Activated T-cell treated with anti-CD3 and anti-CD28 coated beads, Interleukin-2, amount 50 U/mL, for 72 hours (primary cell): Measurements from ENCODE around the gene GFOD2. TPM values are rescaled to one million over a fixed set of nuclear protein-coding genes. Genes with fewer than 3 reads are reported as not detected.

Experiments
- ATAC-seq, 2 donors: fragments of 150-1000 bp; cut with Tn5 transposase; replicated peaks in 1 of 2; 2 replicates each; pipeline ENCODE4 v1.10.0; 2021; ENCODE audit warnings: moderate library complexity in 2 of 2, mild to moderate bottlenecking in 1 of 2
- DNase-seq, 2 donors: peaks; one replicate each; pipeline ENCODE4 v3.0.0; 2021 to 2022; ENCODE audit warnings: mixed read lengths in 1 of 2
- H3K27ac Mint-ChIP-seq: one replicate; pipeline ENCODE4 v1.8.0; 2022; ENCODE audit warnings: mild to moderate bottlenecking, moderate library complexity, mixed read lengths
- H3K27me3 Mint-ChIP-seq: one replicate; pipeline ENCODE4 v1.8.0; 2022; ENCODE audit warnings: low read depth, mixed read lengths
- H3K36me3 Mint-ChIP-seq, 2 donors: one replicate each; pipeline ENCODE4 v1.8.0; 2022; ENCODE audit warnings: mixed read lengths in 2 of 2, mild to moderate bottlenecking in 1 of 2; ENCODE audit not compliant: insufficient read depth in 2 of 2
- H3K4me1 Mint-ChIP-seq: one replicate; pipeline ENCODE4 v1.8.0; 2022; ENCODE audit warnings: low read depth, mixed read lengths
- H3K4me3 Mint-ChIP-seq, 2 donors: one replicate each; pipeline ENCODE4 v1.8.0; 2022; ENCODE audit warnings: mild to moderate bottlenecking in 2 of 2, mixed read lengths in 2 of 2, moderate library complexity in 2 of 2
- H3K9me3 Mint-ChIP-seq, 2 donors: one replicate each; pipeline ENCODE4 v1.8.0; 2022; ENCODE audit warnings: mixed read lengths in 2 of 2
- total RNA-seq, 2 donors: library from RNA; stranded (reverse); gene quantifications; one replicate each; pipeline ENCODE4 v1.2.3, GENCODE V29; 2022

The GFOD2 gene
- total RNA-seq, 2 donors from 2014 or later: 11.3 to 11.6 TPM

DNA sequence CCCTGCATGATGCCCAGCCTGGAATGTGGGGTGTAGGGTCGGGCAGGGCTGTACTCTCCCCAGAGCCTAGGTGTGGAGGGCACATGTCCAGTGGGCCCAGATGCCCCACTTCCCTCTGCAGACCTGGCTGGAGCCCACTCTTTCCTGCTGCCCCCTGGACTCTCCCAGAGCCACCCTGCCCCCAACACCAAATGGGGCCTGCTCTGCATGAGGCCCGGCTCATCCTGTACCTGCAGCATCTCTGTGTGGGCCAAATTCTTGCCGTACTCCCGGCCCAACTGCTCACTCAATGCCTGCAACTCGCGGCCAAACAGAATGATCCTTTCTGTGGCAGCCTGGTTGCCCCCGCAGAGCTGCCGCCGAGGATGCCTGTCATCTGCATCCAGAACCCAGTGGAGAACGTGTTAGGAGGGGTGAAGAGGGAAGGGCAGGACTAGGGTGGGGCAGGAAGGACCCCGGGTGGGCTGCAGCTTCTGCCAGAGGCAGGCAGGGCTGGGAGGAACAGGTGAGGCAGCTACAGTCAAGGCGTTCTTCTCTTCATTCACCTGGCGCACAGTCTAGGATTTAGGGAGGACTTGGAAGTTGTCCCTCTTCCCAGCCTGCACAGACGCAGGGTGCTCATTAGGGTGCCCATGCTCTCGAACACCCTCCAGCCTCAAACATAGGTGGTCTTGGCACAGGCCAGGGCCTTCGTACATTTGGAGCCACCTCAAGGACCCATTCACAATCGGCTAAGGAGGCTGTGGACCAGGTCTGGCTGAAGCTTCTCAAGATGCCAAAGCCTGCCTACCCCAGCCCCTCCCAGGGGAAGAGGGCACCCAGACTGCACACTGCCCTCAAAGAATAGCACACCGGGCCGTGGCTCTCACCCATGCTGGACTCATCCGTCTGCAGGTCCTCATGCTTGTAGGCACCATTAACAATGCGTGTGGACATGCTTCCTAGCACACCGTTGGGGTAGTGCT is 8.7 kb upstream of the GFOD2 start:
- no peaks in the 10 kb centered on the region for H3K27me3 Mint-ChIP-seq
- ATAC-seq (no peak), DNase-seq (no peak)
- no peaks in the 10 kb centered on the region for H3K4me1 Mint-ChIP-seq
- no peak overlapping the region for H3K4me3 Mint-ChIP-seq
- no peaks in the 10 kb centered on the region for H3K9me3 Mint-ChIP-seq
- H3K27ac Mint-ChIP-seq: no peak overlapping the region
- H3K36me3 Mint-ChIP-seq: peaks cover 0 to 2% of the 10 kb centered on the region in 2 donors

- H3K27me3 Mint-ChIP-seq: no peaks in the 10 kb centered on the region
- peaks cover 0 to 2% of the 10 kb centered on the region in 2 donors for H3K36me3 Mint-ChIP-seq
- H3K4me3 Mint-ChIP-seq: no peak overlapping the region
- ATAC-seq (no peak), DNase-seq (no peak)
- no peak overlapping the region for H3K27ac Mint-ChIP-seq
- no peaks in the 10 kb centered on the region for H3K4me1 Mint-ChIP-seq
- no peaks in the 10 kb centered on the region for H3K9me3 Mint-ChIP-seq
Measured at GRCh38 chr16:67726106-67727034, 7.3 kb upstream of the GFOD2 start.

DNA sequence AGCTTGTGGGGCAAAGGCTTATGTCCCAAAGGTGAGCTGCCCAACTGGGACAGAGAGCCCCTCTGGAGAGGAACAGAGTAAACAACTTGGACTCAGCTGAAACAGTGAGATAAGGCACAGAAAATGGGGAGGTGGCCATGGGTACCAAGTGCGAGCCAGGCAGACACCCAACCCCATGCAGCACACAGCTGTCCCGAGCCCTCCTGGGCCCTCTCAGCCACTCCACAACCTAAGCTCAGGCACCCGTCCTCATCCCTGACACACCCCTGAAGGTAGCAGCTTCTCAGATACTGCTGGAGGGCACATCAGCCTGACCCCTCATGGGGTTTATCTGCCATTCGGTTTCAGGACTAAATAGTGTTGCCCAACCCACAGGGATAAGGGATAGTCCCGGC is 4.8 kb upstream of the GFOD2 start:
- Mint-ChIP-seq H3K4me1 (peaks cover 9% of the 10 kb centered on the region), H3K9me3 (no peaks in the 10 kb centered on the region), H3K36me3 (peaks cover 2% of the 10 kb centered on the region in 2 donors), H3K27me3 (no peaks in the 10 kb centered on the region), H3K27ac (no peak overlapping the region), H3K4me3 (no peak overlapping the region)
- ATAC-seq (no peak), DNase-seq (no peak)

DNA sequence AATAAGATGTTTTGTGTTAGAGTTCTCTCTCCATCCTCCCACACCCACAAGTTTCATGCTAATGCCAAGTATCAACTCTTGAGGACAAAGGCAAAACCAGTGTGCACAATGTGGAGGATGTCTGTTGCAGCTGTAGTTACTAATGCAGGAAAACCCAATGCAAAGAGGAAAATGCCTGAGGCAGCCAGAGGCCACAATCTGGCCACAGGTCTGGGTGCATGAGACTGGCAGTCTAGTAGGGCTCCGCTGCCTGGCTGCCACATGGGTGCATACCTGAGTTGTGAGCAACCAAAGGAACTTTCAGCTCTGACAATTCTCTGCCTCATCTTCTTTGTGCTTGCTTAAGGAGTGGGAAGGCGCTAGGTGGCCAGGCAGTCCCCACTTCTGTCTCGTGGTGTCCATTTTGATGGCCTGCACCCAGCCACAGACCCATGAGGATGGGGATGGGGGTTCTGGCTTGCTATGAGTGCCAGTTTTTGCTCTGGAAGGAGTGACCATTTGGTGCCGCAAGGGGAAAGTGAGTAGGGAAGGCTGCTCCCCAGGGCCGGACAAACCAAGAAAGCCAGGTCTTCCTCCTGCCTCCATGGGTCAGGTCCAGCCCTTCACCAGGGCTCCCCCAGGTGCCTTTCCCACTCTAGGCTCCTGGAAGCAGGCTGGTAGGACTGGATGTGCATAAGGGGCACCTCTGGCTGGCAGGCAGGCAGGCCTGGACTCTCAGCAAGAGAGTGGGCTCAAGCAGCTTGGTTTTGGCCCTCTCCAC is 4.2 kb upstream of the GFOD2 start:
- DNase-seq (no peak), ATAC-seq (no peak)
- Mint-ChIP-seq H3K9me3 (no peaks in the 10 kb centered on the region), H3K27ac (no peak overlapping the region), H3K36me3 (peaks cover 2 to 4% of the 10 kb centered on the region in 2 donors), H3K4me3 (no peak overlapping the region), H3K27me3 (no peaks in the 10 kb centered on the region), H3K4me1 (peaks cover 14% of the 10 kb centered on the region)

GRCh38 chr16:67720236-67720635 is 1.1 kb upstream of the GFOD2 start:
- ATAC-seq: no peak
- no peak for DNase-seq
- Mint-ChIP-seq H3K36me3 (peaks cover 2 to 6% of the 10 kb centered on the region in 2 donors), H3K27me3 (no peaks in the 10 kb centered on the region), H3K4me1 (peaks cover 30% of the 10 kb centered on the region), H3K9me3 (no peaks in the 10 kb centered on the region), H3K4me3 (peak overlapping the region; percentile 97 to 99), H3K27ac (peak overlapping the region; percentile 96)

DNA sequence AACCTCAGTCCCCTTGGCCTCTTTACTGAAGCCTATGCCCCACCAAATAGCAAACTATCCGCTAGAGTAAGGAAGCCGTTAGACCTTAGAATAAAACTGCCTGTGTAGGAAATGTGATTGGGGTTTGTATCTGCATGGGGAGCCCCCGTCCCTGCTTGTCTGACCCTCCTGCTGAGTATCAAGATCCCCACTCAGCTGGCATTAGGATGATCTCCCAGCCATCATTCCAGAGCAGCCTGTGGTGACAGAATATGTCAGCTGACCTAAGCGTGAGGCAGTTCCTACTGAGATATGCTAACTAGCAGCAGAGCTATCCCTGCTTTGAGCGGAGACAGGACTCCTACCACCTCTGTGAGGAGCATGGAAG is 645 bp upstream of the GFOD2 start:
- H3K9me3 Mint-ChIP-seq: no peaks in the 10 kb centered on the region
- H3K4me1 Mint-ChIP-seq: peaks cover 35% of the 10 kb centered on the region
- peaks cover 2 to 5% of the 10 kb centered on the region in 2 donors for H3K36me3 Mint-ChIP-seq
- ATAC-seq (peak; percentile 14 to 23), DNase-seq (peak; percentile 10 to 20)
- H3K27me3 Mint-ChIP-seq: no peaks in the 10 kb centered on the region
- H3K27ac Mint-ChIP-seq: peak overlapping the region; percentile 96
- peak overlapping the region; percentile 97 to 99 for H3K4me3 Mint-ChIP-seq

GRCh38 chr16:67718668-67719047 is 458 bp downstream of the GFOD2 start:
- peak overlapping the region; percentile 97 to 99 for H3K4me3 Mint-ChIP-seq
- H3K36me3 Mint-ChIP-seq: peaks cover 2 to 5% of the 10 kb centered on the region in 2 donors
- peaks cover 39% of the 10 kb centered on the region for H3K4me1 Mint-ChIP-seq
- no peaks in the 10 kb centered on the region for H3K27me3 Mint-ChIP-seq
- peak overlapping the region; percentile 96 for H3K27ac Mint-ChIP-seq
- H3K9me3 Mint-ChIP-seq: no peaks in the 10 kb centered on the region
- peak; percentile 20 to 27 for ATAC-seq
- peak; percentile 9 to 14 for DNase-seq

DNA sequence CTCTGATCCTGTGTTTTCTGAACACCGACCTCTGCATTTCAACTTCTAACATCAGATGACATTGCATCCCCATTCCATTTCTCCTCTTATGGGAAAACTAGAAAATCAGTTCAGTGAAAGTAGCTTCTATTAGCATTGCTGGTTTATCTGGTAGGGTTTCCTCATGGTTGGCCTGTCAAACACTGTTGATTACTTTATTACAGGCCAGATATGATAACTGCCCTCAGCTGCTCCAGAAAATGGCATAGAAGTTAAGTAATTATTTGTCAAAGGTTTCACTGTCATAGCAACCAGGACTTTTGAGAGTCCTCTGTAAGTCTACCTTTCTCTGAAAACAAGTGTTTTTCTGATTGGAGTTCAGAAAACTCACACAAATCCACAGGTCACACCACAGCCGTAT is 3.0 kb downstream of the GFOD2 start:
- ATAC-seq (no peak), DNase-seq (no peak)
- Mint-ChIP-seq H3K4me1 (peaks cover 46% of the 10 kb centered on the region), H3K9me3 (no peaks in the 10 kb centered on the region), H3K27ac (no peak overlapping the region), H3K4me3 (no peak overlapping the region), H3K27me3 (no peaks in the 10 kb centered on the region), H3K36me3 (peaks cover 2 to 5% of the 10 kb centered on the region in 2 donors)

- Mint-ChIP-seq H3K9me3 (no peaks in the 10 kb centered on the region), H3K4me3 (no peak overlapping the region), H3K27me3 (no peaks in the 10 kb centered on the region), H3K36me3 (peaks cover 2 to 5% of the 10 kb centered on the region in 2 donors), H3K27ac (no peak overlapping the region), H3K4me1 (peaks cover 37% of the 10 kb centered on the region)
- ATAC-seq (no peak), DNase-seq (no peak)
Measured at GRCh38 chr16:67714522-67714921, 4.6 kb downstream of the GFOD2 start.

- peaks cover 0 to 5% of the 10 kb centered on the region in 2 donors for H3K36me3 Mint-ChIP-seq
- ATAC-seq (no peak), DNase-seq (no peak)
- H3K4me1 Mint-ChIP-seq: peaks cover 36% of the 10 kb centered on the region
- no peak overlapping the region for H3K27ac Mint-ChIP-seq
- no peaks in the 10 kb centered on the region for H3K9me3 Mint-ChIP-seq
- no peak overlapping the region for H3K4me3 Mint-ChIP-seq
- H3K27me3 Mint-ChIP-seq: no peaks in the 10 kb centered on the region
Measured at GRCh38 chr16:67713647-67714273, 5.4 kb downstream of the GFOD2 start.

- peaks cover 0 to 2% of the 10 kb centered on the region in 2 donors for H3K36me3 Mint-ChIP-seq
- no peak overlapping the region for H3K4me3 Mint-ChIP-seq
- no peaks in the 10 kb centered on the region for H3K9me3 Mint-ChIP-seq
- no peak overlapping the region for H3K27ac Mint-ChIP-seq
- no peaks in the 10 kb centered on the region for H3K27me3 Mint-ChIP-seq
- ATAC-seq (no peak), DNase-seq (no peak)
- peaks cover 17% of the 10 kb centered on the region for H3K4me1 Mint-ChIP-seq
Measured at GRCh38 chr16:67710607-67711006, 8.5 kb downstream of the GFOD2 start.

- no peak overlapping the region for H3K4me3 Mint-ChIP-seq
- no peak for DNase-seq
- ATAC-seq: no peak
- no peaks in the 10 kb centered on the region for H3K27me3 Mint-ChIP-seq
- H3K4me1 Mint-ChIP-seq: peaks cover 21% of the 10 kb centered on the region
- H3K9me3 Mint-ChIP-seq: no peaks in the 10 kb centered on the region
- H3K27ac Mint-ChIP-seq: no peak overlapping the region
- H3K36me3 Mint-ChIP-seq: no peaks in the 10 kb centered on the region
Measured at GRCh38 chr16:67709050-67709449, 10.1 kb downstream of the GFOD2 start.
